Measurements from ENCODE around the gene C2orf49. TPM values are rescaled to one million over a fixed set of nuclear protein-coding genes. Genes with fewer than 3 reads are reported as not detected.

The C2orf49 gene
- total RNA-seq, 1 donor from 2014 or later: 19.3 TPM

GRCh38 chr2:105329561-105330495 lies 7.5 kb upstream of the C2orf49 start, which contains the start of gene TGFBRAP1:
TSS of gene TGFBRAP1 (minus strand) at chr2:105329735. CDS start at chr2:105308301, 21,434 bp downstream.
- Mint-ChIP-seq H3K4me1 (ENCODE audit: unreplicated experiment) (peaks cover 33% of the 10 kb centered on the region), H3K4me3 (ENCODE audit: unreplicated experiment) (peak within 1 kb of the TSS; percentile 91), H3K27ac (ENCODE audit: unreplicated experiment) (peak within 1 kb of the TSS; percentile 80), H3K9me3 (ENCODE audit: unreplicated experiment) (no peaks in the 10 kb centered on the region), H3K27me3 (ENCODE audit: unreplicated experiment) (no peaks in the 10 kb centered on the region), H3K36me3 (ENCODE audit: unreplicated experiment) (no peaks in the 10 kb centered on the region)
- no peak for DNase-seq (ENCODE audit: extremely low spot score, unreplicated experiment)
- TF ChIP-seq CTCF (IDR thresholded peaks at IDR 0.05): no peak

- TF ChIP-seq CTCF (IDR thresholded peaks at IDR 0.05): no peak
- Mint-ChIP-seq H3K36me3 (ENCODE audit: unreplicated experiment) (no peaks in the 10 kb centered on the region), H3K27me3 (ENCODE audit: unreplicated experiment) (no peaks in the 10 kb centered on the region), H3K4me3 (ENCODE audit: unreplicated experiment) (peak overlapping the region; percentile 77), H3K9me3 (ENCODE audit: unreplicated experiment) (no peaks in the 10 kb centered on the region), H3K27ac (ENCODE audit: unreplicated experiment) (no peak overlapping the region), H3K4me1 (ENCODE audit: unreplicated experiment) (peaks cover 23% of the 10 kb centered on the region)
- no peak for DNase-seq (ENCODE audit: extremely low spot score, unreplicated experiment)
These were observed 6.5 kb upstream of the C2orf49 start for GRCh38 chr2:105330681-105331375.

GRCh38 chr2:105334211-105334610 lies 3.1 kb upstream of the C2orf49 start:
- TF ChIP-seq CTCF (IDR thresholded peaks at IDR 0.05): no peak
- no peaks in the 10 kb centered on the region for H3K9me3 Mint-ChIP-seq (ENCODE audit: unreplicated experiment)
- H3K4me3 Mint-ChIP-seq (ENCODE audit: unreplicated experiment): no peak overlapping the region
- no peak overlapping the region for H3K27ac Mint-ChIP-seq (ENCODE audit: unreplicated experiment)
- no peaks in the 10 kb centered on the region for H3K36me3 Mint-ChIP-seq (ENCODE audit: unreplicated experiment)
- no peaks in the 10 kb centered on the region for H3K27me3 Mint-ChIP-seq (ENCODE audit: unreplicated experiment)
- no peak for DNase-seq (ENCODE audit: extremely low spot score, unreplicated experiment)
- H3K4me1 Mint-ChIP-seq (ENCODE audit: unreplicated experiment): peaks cover 31% of the 10 kb centered on the region

DNA sequence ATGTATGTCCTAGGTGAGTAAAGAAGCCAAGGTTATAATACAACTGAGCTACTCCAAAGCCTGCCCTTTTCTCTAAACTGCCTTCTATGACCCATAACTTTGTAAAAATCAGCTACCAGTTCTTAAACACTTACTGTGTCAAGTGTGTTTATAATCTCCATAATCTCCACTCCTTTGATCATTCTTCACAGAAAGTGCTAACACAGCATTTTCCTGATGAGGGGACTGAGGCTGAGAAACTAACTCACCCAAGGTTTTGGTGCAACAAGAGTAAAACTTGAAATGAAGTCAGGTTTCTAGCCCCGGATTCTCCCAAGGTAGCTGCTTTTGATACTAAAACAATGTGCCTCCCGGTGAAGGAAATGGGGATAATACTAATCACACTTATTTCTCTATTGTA lies 1.9 kb upstream of the C2orf49 start:
- no peak for TF ChIP-seq CTCF (IDR thresholded peaks at IDR 0.05)
- no peak overlapping the region for H3K4me3 Mint-ChIP-seq (ENCODE audit: unreplicated experiment)

GRCh38 chr2:105336786-105337121 lies 586 bp upstream of the C2orf49 start:
- no peak for TF ChIP-seq CTCF (IDR thresholded peaks at IDR 0.05)
- no peaks in the 10 kb centered on the region for H3K9me3 Mint-ChIP-seq (ENCODE audit: unreplicated experiment)

More for the DNA sequence above, 1.9 kb upstream of the C2orf49 start:
- Mint-ChIP-seq H3K27me3 (ENCODE audit: unreplicated experiment) (no peaks in the 10 kb centered on the region), H3K9me3 (ENCODE audit: unreplicated experiment) (no peaks in the 10 kb centered on the region), H3K4me1 (ENCODE audit: unreplicated experiment) (peaks cover 26% of the 10 kb centered on the region), H3K27ac (ENCODE audit: unreplicated experiment) (peak overlapping the region; percentile 100), H3K36me3 (ENCODE audit: unreplicated experiment) (peaks cover 7% of the 10 kb centered on the region)
- no peak for DNase-seq (ENCODE audit: extremely low spot score, unreplicated experiment)

More at GRCh38 chr2:105336786-105337121, 586 bp upstream of the C2orf49 start:
- Mint-ChIP-seq H3K36me3 (ENCODE audit: unreplicated experiment) (peaks cover 10% of the 10 kb centered on the region), H3K4me1 (ENCODE audit: unreplicated experiment) (peaks cover 26% of the 10 kb centered on the region), H3K27me3 (ENCODE audit: unreplicated experiment) (no peaks in the 10 kb centered on the region), H3K4me3 (ENCODE audit: unreplicated experiment) (peak overlapping the region; percentile 99), H3K27ac (ENCODE audit: unreplicated experiment) (peak overlapping the region; percentile 100)
- DNase-seq (ENCODE audit: extremely low spot score, unreplicated experiment): no peak
